ENCODE measurements around the gene SPATA6L.

The SPATA6L gene

DNA sequence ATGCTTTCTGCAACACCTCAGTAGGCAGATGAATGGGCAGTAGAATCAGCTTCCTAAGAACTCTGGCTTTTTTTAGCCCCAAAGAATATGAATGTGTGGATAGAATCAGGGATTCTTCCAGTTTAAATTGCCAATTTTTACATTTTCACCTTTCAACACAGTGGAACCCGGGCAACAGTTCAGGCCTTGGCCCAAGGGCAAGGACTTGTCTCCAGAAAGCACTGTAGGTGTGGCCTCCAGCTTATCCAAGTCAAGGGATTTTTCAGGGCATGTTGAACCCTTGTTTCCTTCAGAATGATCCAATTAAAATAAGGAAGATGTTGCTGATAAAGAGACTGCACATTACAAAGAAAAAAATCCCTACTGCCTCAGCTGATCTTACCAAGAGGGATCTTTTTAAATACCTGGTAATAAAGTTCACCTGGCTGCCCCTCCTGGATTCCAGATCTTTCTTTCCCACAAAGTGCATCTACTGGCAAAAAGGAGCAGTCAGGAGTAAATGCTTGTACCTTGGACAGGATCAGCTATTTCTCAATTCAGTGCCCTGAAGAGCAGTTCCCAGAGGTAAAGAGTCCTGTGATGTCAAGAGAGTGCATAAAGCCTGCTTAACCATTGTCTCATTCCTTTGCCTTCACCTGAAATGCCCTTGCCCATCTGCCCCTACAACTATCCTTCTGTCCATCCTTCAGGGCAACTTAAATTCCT, 84.3 kb downstream of the SPATA6L start:
- no peak overlapping the region for H3K4me3 ChIP-seq (replicated peaks; ENCODE audit: low read depth, low read length)
- no peaks in the 10 kb centered on the region for H3K27me3 ChIP-seq (replicated peaks; ENCODE audit: control insufficient read depth, insufficient read depth, low read length)

GRCh38 chr9:4581035-4581760, 85.1 kb downstream of the SPATA6L start:
- no peak overlapping the region for H3K4me3 ChIP-seq (replicated peaks; ENCODE audit: low read depth, low read length)
- TF ChIP-seq, protein P1, sequence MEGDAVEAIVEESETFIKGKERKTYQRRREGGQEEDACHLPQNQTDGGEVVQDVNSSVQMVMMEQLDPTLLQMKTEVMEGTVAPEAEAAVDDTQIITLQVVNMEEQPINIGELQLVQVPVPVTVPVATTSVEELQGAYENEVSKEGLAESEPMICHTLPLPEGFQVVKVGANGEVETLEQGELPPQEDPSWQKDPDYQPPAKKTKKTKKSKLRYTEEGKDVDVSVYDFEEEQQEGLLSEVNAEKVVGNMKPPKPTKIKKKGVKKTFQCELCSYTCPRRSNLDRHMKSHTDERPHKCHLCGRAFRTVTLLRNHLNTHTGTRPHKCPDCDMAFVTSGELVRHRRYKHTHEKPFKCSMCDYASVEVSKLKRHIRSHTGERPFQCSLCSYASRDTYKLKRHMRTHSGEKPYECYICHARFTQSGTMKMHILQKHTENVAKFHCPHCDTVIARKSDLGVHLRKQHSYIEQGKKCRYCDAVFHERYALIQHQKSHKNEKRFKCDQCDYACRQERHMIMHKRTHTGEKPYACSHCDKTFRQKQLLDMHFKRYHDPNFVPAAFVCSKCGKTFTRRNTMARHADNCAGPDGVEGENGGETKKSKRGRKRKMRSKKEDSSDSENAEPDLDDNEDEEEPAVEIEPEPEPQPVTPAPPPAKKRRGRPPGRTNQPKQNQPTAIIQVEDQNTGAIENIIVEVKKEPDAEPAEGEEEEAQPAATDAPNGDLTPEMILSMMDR (IDR thresholded peaks at IDR 0.05; ENCODE audit: insufficient read depth, low read length, poor library complexity, severe bottlenecking), result no peak
- H3K27me3 ChIP-seq (replicated peaks; ENCODE audit: control insufficient read depth, insufficient read depth, low read length), result no peaks in the 10 kb centered on the region
- peaks cover 12% of the 10 kb centered on the region for H3K36me3 ChIP-seq (ENCODE audit: control insufficient read depth, insufficient read depth, low read length)
- no peak for DNase-seq (ENCODE audit: extremely low read depth, insufficient read length)

More for the DNA sequence above, 84.3 kb downstream of the SPATA6L start:
- no peak for DNase-seq (ENCODE audit: extremely low read depth, insufficient read length)
- H3K36me3 ChIP-seq (ENCODE audit: control insufficient read depth, insufficient read depth, low read length), result peaks cover 12% of the 10 kb centered on the region
- TF ChIP-seq, protein P1 (IDR thresholded peaks at IDR 0.05; ENCODE audit: insufficient read depth, low read length, poor library complexity, severe bottlenecking), result no peak

- TF ChIP-seq, protein P1 (IDR thresholded peaks at IDR 0.05; ENCODE audit: insufficient read depth, low read length, poor library complexity, severe bottlenecking), result no peak
- Histone ChIP-seq H3K4me3 (replicated peaks; ENCODE audit: low read depth, low read length) (no peak overlapping the region), H3K36me3 (ENCODE audit: control insufficient read depth, insufficient read depth, low read length) (peaks cover 8% of the 10 kb centered on the region), H3K27me3 (replicated peaks; ENCODE audit: control insufficient read depth, insufficient read depth, low read length) (no peaks in the 10 kb centered on the region)
- DNase-seq (ENCODE audit: extremely low read depth, insufficient read length), result no peak
Observed at GRCh38 chr9:4579001-4579400, 87.3 kb downstream of the SPATA6L start.

- Histone ChIP-seq H3K4me3 (replicated peaks; ENCODE audit: low read depth, low read length) (no peak overlapping the region), H3K36me3 (ENCODE audit: control insufficient read depth, insufficient read depth, low read length) (peaks cover 5% of the 10 kb centered on the region), H3K27me3 (replicated peaks; ENCODE audit: control insufficient read depth, insufficient read depth, low read length) (no peaks in the 10 kb centered on the region)
- TF ChIP-seq, protein P1 (IDR thresholded peaks at IDR 0.05; ENCODE audit: insufficient read depth, low read length, poor library complexity, severe bottlenecking), result no peak
- no peak for DNase-seq (ENCODE audit: extremely low read depth, insufficient read length)
Observed at GRCh38 chr9:4576448-4576847, 89.8 kb downstream of the SPATA6L start.

DNA sequence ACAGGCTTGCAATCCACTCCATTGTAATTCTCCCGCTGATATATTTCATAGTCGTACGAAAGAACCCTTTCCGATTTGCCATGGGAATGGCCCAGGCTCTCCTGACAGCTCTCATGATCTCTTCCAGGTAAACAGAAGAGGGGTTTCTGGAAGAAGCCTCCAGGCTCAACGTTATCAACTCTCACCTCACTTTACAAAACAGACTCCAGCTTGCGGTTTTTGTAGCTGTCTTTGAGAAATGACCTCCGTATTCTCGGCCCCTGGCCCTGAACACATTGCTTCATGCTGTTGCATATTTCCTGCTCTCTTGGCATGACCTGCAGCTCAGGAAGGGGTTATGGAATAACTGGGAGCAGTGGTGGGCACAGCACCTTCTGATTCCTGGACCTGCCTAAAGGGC, 90.3 kb downstream of the SPATA6L start:
- DNase-seq (ENCODE audit: extremely low read depth, insufficient read length), result no peak
- TF ChIP-seq, protein P1 (IDR thresholded peaks at IDR 0.05; ENCODE audit: insufficient read depth, low read length, poor library complexity, severe bottlenecking), result no peak
- Histone ChIP-seq H3K36me3 (ENCODE audit: control insufficient read depth, insufficient read depth, low read length) (peaks cover 4% of the 10 kb centered on the region), H3K27me3 (replicated peaks; ENCODE audit: control insufficient read depth, insufficient read depth, low read length) (no peaks in the 10 kb centered on the region), H3K4me3 (replicated peaks; ENCODE audit: low read depth, low read length) (no peak overlapping the region)

Data from GM06990 (cell line).